Measurements from ENCODE around the gene ZBTB7C. TPM values are rescaled to one million over a fixed set of nuclear protein-coding genes. Genes with fewer than 3 reads are reported as not detected.
A peak's percentile ranks its signal among the peaks of the same experiment; 100 is the strongest.

The ZBTB7C gene
- total RNA-seq, 2 donors from 2014 or later, result 1.3 to 2.3 TPM

DNA sequence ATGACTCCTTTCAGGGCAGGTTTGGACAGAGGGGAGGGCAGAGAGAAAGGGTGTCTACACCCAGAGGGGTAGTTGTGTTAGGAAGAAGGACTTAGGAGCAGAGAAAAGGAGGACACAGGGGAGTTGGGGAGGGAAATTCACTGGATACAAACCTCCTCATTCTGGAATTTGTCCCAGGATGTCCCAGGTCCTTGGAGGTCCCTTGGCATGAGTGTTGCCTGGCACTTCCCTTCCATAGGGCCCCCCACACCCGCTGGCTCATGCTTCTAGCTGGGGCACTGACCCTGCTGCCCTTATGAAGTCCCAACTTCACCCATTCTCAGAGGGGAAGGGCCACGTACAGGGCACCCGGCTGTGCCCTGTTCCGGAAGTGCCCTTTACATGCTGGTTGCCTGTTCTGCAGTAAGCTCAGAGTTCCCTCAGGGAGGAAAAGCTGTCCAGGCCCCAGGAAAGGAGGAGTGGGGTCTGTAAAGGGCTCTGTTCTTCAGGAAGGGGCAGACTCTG, 385.1 kb downstream of the ZBTB7C start:
- Histone ChIP-seq H3K9me3 (no peaks in the 10 kb centered on the region), H3K4me3 (no peak overlapping the region), H3K4me1 (no peaks in the 10 kb centered on the region), H3K27me3 (no peaks in the 10 kb centered on the region), H3K27ac (no peak overlapping the region), H3K36me3 (replicated peaks in 1 of 2; ENCODE audit: insufficient read depth in 1 of 2, low read depth in 2 of 2) (no peaks in the 10 kb centered on the region)
- no peak for TF ChIP-seq POLR2A (IDR thresholded peaks at IDR 0.05)
- TF ChIP-seq, protein P1, sequence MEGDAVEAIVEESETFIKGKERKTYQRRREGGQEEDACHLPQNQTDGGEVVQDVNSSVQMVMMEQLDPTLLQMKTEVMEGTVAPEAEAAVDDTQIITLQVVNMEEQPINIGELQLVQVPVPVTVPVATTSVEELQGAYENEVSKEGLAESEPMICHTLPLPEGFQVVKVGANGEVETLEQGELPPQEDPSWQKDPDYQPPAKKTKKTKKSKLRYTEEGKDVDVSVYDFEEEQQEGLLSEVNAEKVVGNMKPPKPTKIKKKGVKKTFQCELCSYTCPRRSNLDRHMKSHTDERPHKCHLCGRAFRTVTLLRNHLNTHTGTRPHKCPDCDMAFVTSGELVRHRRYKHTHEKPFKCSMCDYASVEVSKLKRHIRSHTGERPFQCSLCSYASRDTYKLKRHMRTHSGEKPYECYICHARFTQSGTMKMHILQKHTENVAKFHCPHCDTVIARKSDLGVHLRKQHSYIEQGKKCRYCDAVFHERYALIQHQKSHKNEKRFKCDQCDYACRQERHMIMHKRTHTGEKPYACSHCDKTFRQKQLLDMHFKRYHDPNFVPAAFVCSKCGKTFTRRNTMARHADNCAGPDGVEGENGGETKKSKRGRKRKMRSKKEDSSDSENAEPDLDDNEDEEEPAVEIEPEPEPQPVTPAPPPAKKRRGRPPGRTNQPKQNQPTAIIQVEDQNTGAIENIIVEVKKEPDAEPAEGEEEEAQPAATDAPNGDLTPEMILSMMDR (IDR thresholded peaks at IDR 0.05), result no peak
- WGBS, 2 donors, result 69 to 75% methylated on average over 2 to 3 of the region's 4 CpGs
- intact Hi-C loops (cut with DNase I), result loop anchor here (10.0 kb wide), 1 partner anchor 249 kb away; no protein-coding TSS in a partner anchor
- ATAC-seq (no peak), DNase-seq (no peak)

DNA sequence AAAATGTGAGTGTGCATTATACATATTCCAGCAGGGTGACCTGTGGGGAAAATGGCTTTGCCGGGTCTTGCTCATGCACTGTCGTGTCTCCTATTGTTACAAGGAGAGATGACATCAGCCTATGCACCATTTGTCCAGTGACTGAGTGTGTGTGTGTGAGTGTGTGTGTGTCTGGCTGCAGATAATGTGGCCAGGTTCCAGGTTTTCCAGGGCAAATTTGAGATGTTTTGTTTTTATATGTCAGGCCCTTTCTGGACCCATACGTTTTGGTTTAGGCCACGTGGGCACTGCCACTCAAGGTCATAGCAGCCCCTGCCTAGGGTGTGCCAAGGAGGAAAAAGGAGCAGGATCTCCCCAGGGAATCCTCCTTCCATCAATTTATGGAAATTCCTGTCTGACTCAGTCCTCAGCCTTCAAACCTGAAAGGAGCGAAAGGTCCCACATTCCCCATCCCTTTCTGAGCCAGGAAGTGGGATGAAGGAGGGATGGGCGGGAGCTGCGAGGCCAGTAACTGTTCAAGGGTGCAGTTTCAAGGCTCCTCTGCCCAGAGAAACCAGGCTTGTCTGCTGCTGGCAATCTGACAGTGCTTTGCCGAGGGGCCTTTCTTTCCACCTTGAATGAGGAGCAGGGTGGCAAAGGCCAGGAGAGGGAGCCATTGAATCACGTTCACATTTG, 385.7 kb downstream of the ZBTB7C start:
- ATAC-seq (peak; percentile 37), DNase-seq (peak in 3 of 4 donors; percentile 35 to 51 (median 48))
- H3K4me3 ChIP-seq, result no peak overlapping the region
- intact Hi-C loops (cut with DNase I), result loop anchor here (10.0 kb wide), 1 partner anchor 249 kb away; no protein-coding TSS in a partner anchor
- H3K27me3 ChIP-seq, result no peaks in the 10 kb centered on the region
- TF ChIP-seq POLR2A (IDR thresholded peaks at IDR 0.05), result no peak
- TF ChIP-seq, protein P1 (IDR thresholded peaks at IDR 0.05), result peak in 4 of 7 experiments; percentile 32 to 48 (median 37)
- no peak overlapping the region for H3K27ac ChIP-seq
- H3K36me3 ChIP-seq (replicated peaks in 1 of 2; ENCODE audit: insufficient read depth in 1 of 2, low read depth in 2 of 2), result no peaks in the 10 kb centered on the region
- H3K9me3 ChIP-seq, result no peaks in the 10 kb centered on the region
- H3K4me1 ChIP-seq, result no peaks in the 10 kb centered on the region
- 13 to 30% methylated on average over 8 to 9 of the region's 9 CpGs for WGBS, 2 donors

DNA sequence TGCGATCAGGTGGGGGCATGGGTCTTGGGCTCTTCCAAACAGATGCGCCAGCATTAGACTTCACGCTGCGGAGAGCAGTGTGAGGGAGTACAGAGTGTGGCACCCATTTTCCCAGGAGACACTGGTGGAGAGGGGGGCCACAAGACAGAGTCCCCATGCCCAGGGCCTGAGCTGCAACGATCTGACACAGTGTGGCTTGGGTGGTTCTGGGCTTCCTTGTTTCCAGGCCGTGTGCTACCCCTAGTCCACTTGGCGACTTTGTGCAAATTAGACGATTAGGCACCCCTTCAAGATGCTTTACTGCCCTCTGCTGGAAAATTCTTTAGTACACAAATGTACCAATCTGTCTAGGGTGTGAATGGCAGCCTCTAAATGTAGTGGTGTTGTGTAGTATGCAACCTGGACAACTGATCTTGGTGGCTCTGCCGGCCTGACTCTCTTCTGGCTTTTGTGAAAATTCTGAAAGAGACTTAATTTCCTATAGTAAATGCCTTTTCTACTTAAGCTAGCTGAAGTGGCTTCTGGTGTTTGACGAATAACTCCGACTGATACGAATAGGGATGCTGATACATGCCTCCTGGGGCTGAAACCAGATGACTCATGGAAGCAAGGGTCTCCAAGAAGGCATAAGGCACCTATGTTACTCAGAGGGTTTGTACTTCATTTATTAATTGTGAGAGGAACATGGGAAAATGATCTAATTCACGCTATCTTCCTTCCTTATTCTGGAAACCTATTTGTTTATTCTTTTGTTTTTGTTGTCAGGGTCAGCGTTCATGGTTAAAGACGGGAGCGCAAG, 386.5 kb downstream of the ZBTB7C start:
- no peak overlapping the region for H3K4me3 ChIP-seq
- ATAC-seq (peak; percentile 70), DNase-seq (peak in 3 of 4 donors; percentile 33 to 57 (median 34))
- H3K4me1 ChIP-seq, result no peaks in the 10 kb centered on the region
- intact Hi-C loops (cut with DNase I), result loop anchor here (10.0 kb wide), 1 partner anchor 248 kb away; no protein-coding TSS in a partner anchor
- TF ChIP-seq POLR2A (IDR thresholded peaks at IDR 0.05), result no peak
- TF ChIP-seq, protein P1 (IDR thresholded peaks at IDR 0.05), result peak in 6 of 7 experiments; percentile 53 to 77 (median 69)
- 43 to 52% methylated on average over 14 to 16 of the region's 16 CpGs for WGBS, 2 donors
- H3K27me3 ChIP-seq, result no peaks in the 10 kb centered on the region
- no peaks in the 10 kb centered on the region for H3K9me3 ChIP-seq
- no peaks in the 10 kb centered on the region for H3K36me3 ChIP-seq (replicated peaks in 1 of 2; ENCODE audit: insufficient read depth in 1 of 2, low read depth in 2 of 2)
- H3K27ac ChIP-seq, result no peak overlapping the region

DNA sequence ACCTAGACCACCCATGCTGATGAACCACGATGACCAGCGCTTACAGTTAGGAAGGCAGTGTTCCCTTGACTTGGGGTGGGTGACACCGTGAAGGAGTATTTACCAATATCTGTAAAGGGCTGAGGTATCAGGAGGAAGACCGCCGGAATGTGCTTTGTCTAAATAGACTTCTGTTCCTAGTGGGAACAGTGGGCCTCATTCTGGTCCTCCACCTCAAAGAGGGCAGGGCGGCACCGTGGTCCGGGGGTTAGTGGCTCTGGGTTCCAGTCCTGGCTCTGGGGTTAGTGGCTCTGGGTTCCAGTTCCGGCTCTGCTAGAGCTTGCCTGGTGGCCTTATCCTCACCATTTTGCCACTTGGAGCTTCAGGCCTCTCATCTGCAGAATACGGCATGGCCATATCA, 387.2 kb downstream of the ZBTB7C start:
- WGBS, 2 donors, result 72 to 79% methylated on average over 6 to 10 of the region's 10 CpGs
- no peaks in the 10 kb centered on the region for H3K27me3 ChIP-seq
- H3K36me3 ChIP-seq (replicated peaks in 1 of 2; ENCODE audit: insufficient read depth in 1 of 2, low read depth in 2 of 2), result no peaks in the 10 kb centered on the region
- DNase-seq (no peak), ATAC-seq (no peak)
- no peaks in the 10 kb centered on the region for H3K9me3 ChIP-seq
- TF ChIP-seq POLR2A (IDR thresholded peaks at IDR 0.05), result no peak
- TF ChIP-seq, protein P1 (IDR thresholded peaks at IDR 0.05), result no peak
- no peak overlapping the region for H3K4me3 ChIP-seq
- intact Hi-C loops (cut with DNase I), result loop anchor here (10.0 kb wide), 1 partner anchor 247 kb away; no protein-coding TSS in a partner anchor
- H3K27ac ChIP-seq, result no peak overlapping the region
- no peaks in the 10 kb centered on the region for H3K4me1 ChIP-seq

Data from body of pancreas (tissue), 4 donors.